ENCODE results near the gene AMDHD2.

The AMDHD2 gene

GRCh38 chr16:2530629-2531318, 10.6 kb downstream of the AMDHD2 start:
- ChIA-PET POLR2A (interaction anchor here (0.6 to 3.6 kb wide), 3 partner anchors 11 to 375 kb away, joined by 3 to 25 read pairs (median 3); partner anchors contain the start of genes AMDHD2 and TRAF7), CTCF (interaction anchor here (0.6 to 1.1 kb wide), 2 partner anchors 30 to 389 kb away, joined by 3 to 4 read pairs; no protein-coding TSS in a partner anchor)
- Histone ChIP-seq H3K4me1 (ENCODE audit: control insufficient read depth, insufficient read depth, low read length) (peaks cover 3% of the 10 kb centered on the region; the same call in 1 of the 2 replicates), H3K36me3 (ENCODE audit: control insufficient read depth in 2 of 2, insufficient read depth in 1 of 2, low read length in 2 of 2) (peaks cover 0 to 51% of the 10 kb centered on the region in 2 experiments; a peak in 1 of 3 replicates), H3K4me3 (ENCODE audit: low read depth, low read length) (no peak overlapping the region), H3K27ac (ENCODE audit: extremely low read depth, low read depth, low read length) (no peak overlapping the region), H3K9me3 (ENCODE audit: control insufficient read depth, insufficient read depth, low read depth, low read length) (no peaks in the 10 kb centered on the region)
- TF ChIP-seq ZNF558 (tag by site-specific recombination; IDR thresholded peaks at IDR 0.05) (no peak), ZNF701 (tag by site-specific recombination; IDR thresholded peaks at IDR 0.05) (no peak), ZNF280C (tag by site-specific recombination; IDR thresholded peaks at IDR 0.05) (no peak), ZNF394 (tag by site-specific recombination; IDR thresholded peaks at IDR 0.05; ENCODE audit: borderline replicate concordance) (no peak), ZNF146 (tag by site-specific recombination; IDR thresholded peaks at IDR 0.05) (no peak), ZBTB49 (tag by site-specific recombination; IDR thresholded peaks at IDR 0.05; ENCODE audit: low read depth) (no peak), PRDM4 (tag by site-specific recombination; IDR thresholded peaks at IDR 0.05) (no peak), ZNF692 (tag by site-specific recombination; IDR thresholded peaks at IDR 0.05) (peak; percentile 52; the same call in 1 of the 2 replicates), IKZF3 (tag by site-specific recombination; IDR thresholded peaks at IDR 0.05) (no peak), PRDM2 (tag by site-specific recombination; IDR thresholded peaks at IDR 0.05; ENCODE audit: borderline replicate concordance) (no peak), ZNF223 (tag by site-specific recombination; IDR thresholded peaks at IDR 0.05) (no peak), ZNF211 (tag by site-specific recombination; IDR thresholded peaks at IDR 0.05; ENCODE audit: low read depth) (no peak), ZSCAN5A (tag by site-specific recombination; IDR thresholded peaks at IDR 0.05) (no peak), SP7 (tag by site-specific recombination; IDR thresholded peaks at IDR 0.05) (no peak), ZNF221 (tag by site-specific recombination; IDR thresholded peaks at IDR 0.05; ENCODE audit: borderline replicate concordance) (no peak), WT1 (tag by site-specific recombination; IDR thresholded peaks at IDR 0.05) (no peak), ZNF473 (tag by site-specific recombination; IDR thresholded peaks at IDR 0.05) (no peak), ZNF600 (tag by site-specific recombination; IDR thresholded peaks at IDR 0.05) (no peak), MZF1 (tag by site-specific recombination; IDR thresholded peaks at IDR 0.05; ENCODE audit: borderline replicate concordance) (no peak), ZBTB21 (tag by site-specific recombination; IDR thresholded peaks at IDR 0.05) (no peak)
